ENCODE results near the gene POU2AF1. TPM values are rescaled to one million over a fixed set of nuclear protein-coding genes. Genes with fewer than 3 reads are reported as not detected.
"Not testable (repeated sequence)": the region's sequence is repeated elsewhere in the genome, so short reads cannot be mapped to it uniquely, and the experiment has no call there.

Gene POU2AF1
- total RNA-seq, 4 donors from 2014 or later = under 0.01 to 2.9 (median 2.6) TPM; not detected in 1

DNA sequence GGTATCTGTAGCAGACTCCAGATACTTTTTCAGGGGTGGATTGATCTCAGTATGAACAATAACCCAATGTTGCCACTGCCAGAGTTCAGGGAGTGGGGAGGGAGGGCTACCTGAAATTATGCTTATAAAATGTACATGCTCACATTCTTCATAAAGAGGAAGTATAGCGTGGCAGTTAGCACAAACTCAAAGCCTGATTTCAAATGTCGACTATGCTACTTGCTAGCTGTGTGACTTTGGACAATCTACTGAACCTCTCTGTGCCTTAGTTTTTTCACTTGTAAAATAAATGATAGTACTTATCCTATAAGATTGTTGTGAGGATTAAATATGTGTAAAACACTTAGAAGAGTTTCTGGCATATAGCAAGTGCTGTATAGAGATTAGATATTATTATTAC is 26.5 kb upstream of the POU2AF1 start:
- no peak for DNase-seq
- Histone ChIP-seq H3K9me3 (no peaks in the 10 kb centered on the region), H3K4me3 (no peak overlapping the region), H3K27me3 (no peaks in the 10 kb centered on the region), H3K27ac (no peak overlapping the region), H3K36me3 (no peaks in the 10 kb centered on the region), H3K4me1 (no peaks in the 10 kb centered on the region)
- intact Hi-C loops (cut with DNase I; ENCODE audit: low total_unique reads) = no loop called here
- no peak for TF ChIP-seq POLR2A (IDR thresholded peaks at IDR 0.05)
- TF ChIP-seq CTCF (IDR thresholded peaks at IDR 0.05) = no peak

- no peak for DNase-seq
- TF ChIP-seq POLR2A (IDR thresholded peaks at IDR 0.05) = no peak
- no peak for TF ChIP-seq CTCF (IDR thresholded peaks at IDR 0.05)
- intact Hi-C loops (cut with DNase I; ENCODE audit: low total_unique reads) = no loop called here
- Histone ChIP-seq H3K4me3 (no peak overlapping the region), H3K27me3 (no peaks in the 10 kb centered on the region), H3K9me3 (no peaks in the 10 kb centered on the region), H3K4me1 (no peaks in the 10 kb centered on the region), H3K27ac (no peak overlapping the region), H3K36me3 (no peaks in the 10 kb centered on the region)
These were observed 24.1 kb upstream of the POU2AF1 start for GRCh38 chr11:111403051-111403726.

- no peak overlapping the region for H3K4me3 ChIP-seq
These were observed 23.3 kb upstream of the POU2AF1 start for GRCh38 chr11:111402411-111402810.

DNA sequence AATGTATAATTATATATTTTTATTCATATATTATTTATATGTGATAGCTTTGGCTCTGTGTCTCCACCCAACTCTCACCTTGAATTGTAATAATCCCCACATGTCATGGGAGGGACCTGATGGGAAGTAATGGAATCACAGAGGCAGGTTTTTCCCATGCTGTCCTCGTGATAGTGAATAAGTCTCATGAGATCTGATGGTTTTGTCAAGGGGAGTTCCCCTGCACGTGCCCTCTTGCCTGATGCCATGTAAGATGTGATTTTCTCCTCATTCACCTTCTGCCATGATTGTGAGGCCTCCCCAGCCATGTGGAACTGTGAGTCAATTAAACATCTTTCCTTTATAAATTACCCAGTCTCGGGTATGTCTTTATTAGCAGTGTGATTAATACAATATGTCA is 22.9 kb upstream of the POU2AF1 start:
- H3K27me3 ChIP-seq; H3K9me3 ChIP-seq; DNase-seq; H3K36me3 ChIP-seq; H3K4me1 ChIP-seq; intact Hi-C loops (cut with DNase I; ENCODE audit: low total_unique reads); H3K27ac ChIP-seq; H3K4me3 ChIP-seq: not testable (repeated sequence)

More at GRCh38 chr11:111402411-111402810, 23.3 kb upstream of the POU2AF1 start:
- no peak for TF ChIP-seq CTCF (IDR thresholded peaks at IDR 0.05)
- TF ChIP-seq POLR2A (IDR thresholded peaks at IDR 0.05) = no peak
- Histone ChIP-seq H3K27ac (no peak overlapping the region), H3K27me3 (no peaks in the 10 kb centered on the region), H3K36me3 (no peaks in the 10 kb centered on the region), H3K9me3 (no peaks in the 10 kb centered on the region), H3K4me1 (no peaks in the 10 kb centered on the region)
- intact Hi-C loops (cut with DNase I; ENCODE audit: low total_unique reads) = no loop called here
- DNase-seq = no peak

- H3K4me3 ChIP-seq = no peak overlapping the region
- H3K36me3 ChIP-seq = no peaks in the 10 kb centered on the region
- DNase-seq = no peak
- H3K27ac ChIP-seq = no peak overlapping the region
- intact Hi-C loops (cut with DNase I; ENCODE audit: low total_unique reads) = no loop called here
- TF ChIP-seq CTCF (IDR thresholded peaks at IDR 0.05) (no peak), POLR2A (IDR thresholded peaks at IDR 0.05) (no peak)
- no peaks in the 10 kb centered on the region for H3K9me3 ChIP-seq
- H3K4me1 ChIP-seq = no peaks in the 10 kb centered on the region
- no peaks in the 10 kb centered on the region for H3K27me3 ChIP-seq
These were observed 21.5 kb upstream of the POU2AF1 start for GRCh38 chr11:111400595-111400994.
